Cardiac fibroblast (primary cell): ENCODE results near the gene GPR83.
A peak's percentile ranks its signal among the peaks of the same experiment; 100 is the strongest.

Source experiments
- DNase-seq, 2 donors: peaks; one replicate each; pipeline versions ENCODE4 v3.0.0 to v3.0.0-alpha.2; 2010; ENCODE audit warnings: low read depth in 2 of 2
- H3K4me3 ChIP-seq, 2 donors: replicated peaks in 1 of 2; 1 replicate in 1 of 2; 2 replicates in 1 of 2; pipeline ENCODE4 v1.5.1; 2011; ENCODE audit warnings: low read depth in 2 of 2, low read length in 2 of 2, mild to moderate bottlenecking in 2 of 2, moderate library complexity in 1 of 2
- CTCF ChIP-seq: IDR thresholded peaks from one replicate; pipeline ENCODE4 v1.5.1; 2011; ENCODE audit warnings: low read depth, mild to moderate bottlenecking, low read length, inconsistent platforms

GPR83 gene

DNA sequence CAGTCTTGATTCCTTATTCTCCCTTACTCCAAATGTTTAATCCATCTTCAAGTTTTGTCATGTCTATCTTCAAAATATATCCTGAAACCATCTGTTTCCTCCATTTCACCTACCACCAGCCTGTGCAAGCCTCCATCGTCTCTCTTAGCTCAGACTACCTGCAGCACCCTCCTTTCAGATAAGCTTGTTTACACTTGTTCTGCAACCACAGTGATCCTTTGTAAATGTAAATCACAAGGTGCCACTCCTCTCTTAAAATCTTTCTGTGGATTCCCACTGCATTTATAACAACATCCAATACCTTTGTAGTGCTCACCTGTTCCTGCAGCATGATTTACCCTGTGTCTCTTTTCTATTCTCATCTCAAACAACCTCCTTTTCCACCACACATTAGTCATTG lies 31.8 kb upstream of the GPR83 start:
- DNase-seq: no peak
- TF ChIP-seq CTCF: no peak
- H3K4me3 ChIP-seq: no peak overlapping the region

- no peak overlapping the region for H3K4me3 ChIP-seq
- DNase-seq: peak; percentile 13 to 45
- TF ChIP-seq CTCF: no peak
Observed at GRCh38 chr11:94424662-94425061, 23.4 kb upstream of the GPR83 start.

DNA sequence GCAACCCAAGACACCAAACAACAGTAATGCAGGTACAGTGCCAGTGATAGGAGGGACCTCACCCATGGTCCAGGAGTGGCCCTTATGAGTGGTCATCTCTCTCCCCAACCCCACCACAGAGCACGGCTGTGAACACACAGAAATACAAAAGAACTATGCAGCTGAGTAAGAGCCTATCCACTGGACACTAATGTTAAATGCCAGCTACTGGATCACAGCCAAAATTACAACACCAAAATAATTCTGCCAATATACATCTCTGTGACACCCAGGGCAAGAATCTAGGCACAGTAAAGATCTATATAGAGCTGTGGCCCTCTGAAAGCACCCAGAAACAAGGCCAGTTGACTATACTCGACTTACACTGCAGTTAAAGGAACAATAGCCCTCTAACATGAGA lies 22.8 kb upstream of the GPR83 start:
- peak; percentile 10 to 30 for DNase-seq
- no peak for TF ChIP-seq CTCF
- H3K4me3 ChIP-seq: no peak overlapping the region

- no peak for DNase-seq
- H3K4me3 ChIP-seq: no peak overlapping the region
- TF ChIP-seq CTCF: no peak
Observed at GRCh38 chr11:94423507-94423906, 22.3 kb upstream of the GPR83 start.

DNA sequence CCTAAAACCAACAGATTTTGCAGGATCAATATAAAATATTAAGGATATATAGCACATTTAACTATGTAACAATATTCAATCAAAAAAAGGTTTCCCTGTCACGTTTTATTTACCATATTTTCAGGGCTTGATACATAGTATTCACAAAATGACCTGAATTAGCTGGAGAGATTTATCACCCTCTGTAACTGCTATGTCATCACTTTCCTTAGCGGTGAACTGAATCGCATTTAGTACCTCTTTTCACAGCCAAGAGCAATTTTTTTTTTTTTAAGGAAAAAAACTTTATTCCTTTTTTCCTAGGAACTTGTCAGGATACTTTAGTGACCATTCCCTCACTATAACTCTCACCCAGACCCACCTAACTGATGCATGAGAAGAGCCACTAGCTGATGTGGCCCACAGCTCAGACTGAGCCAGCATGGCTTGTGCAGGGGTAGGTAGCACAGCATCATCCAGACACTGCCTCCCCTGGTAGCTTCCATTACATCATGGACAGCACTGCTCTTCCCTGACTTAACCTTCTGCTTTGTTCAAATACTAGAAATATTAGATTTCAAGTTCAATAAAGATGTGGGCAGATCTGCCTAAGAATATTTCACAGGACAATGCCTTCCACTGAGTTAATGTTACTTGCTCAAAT lies 17.0 kb upstream of the GPR83 start:
- H3K4me3 ChIP-seq: no peak overlapping the region
- no peak for TF ChIP-seq CTCF
- no peak for DNase-seq

GRCh38 chr11:94417386-94417987 lies 16.3 kb upstream of the GPR83 start:
- H3K4me3 ChIP-seq: no peak overlapping the region
- peak; percentile 61 to 63 for DNase-seq
- peak; percentile 52 for TF ChIP-seq CTCF
